Fibroblast of lung (primary cell): ENCODE measurements around the gene IDE.

Experiments
- EZH2 ChIP-seq: IDR thresholded peaks from 2 replicates; pipeline ENCODE4 v1.5.1; 2012; ENCODE audit warnings: low read length, control low read depth, mild to moderate bottlenecking; ENCODE audit errors: missing control alignments
- TF ChIP-seq, protein P1 (sequence below), 2 donors: IDR thresholded peaks in 1 of 2; conservative IDR thresholded peaks in 1 of 2; 1 replicate in 1 of 2; 2 replicates in 1 of 2; pipeline ENCODE4 v1.5.1; 2011 to 2012; ENCODE audit warnings: low read length in 2 of 2, control low read depth in 1 of 2, inconsistent platforms in 1 of 2, low read depth in 1 of 2, mild to moderate bottlenecking in 1 of 2

DNA sequence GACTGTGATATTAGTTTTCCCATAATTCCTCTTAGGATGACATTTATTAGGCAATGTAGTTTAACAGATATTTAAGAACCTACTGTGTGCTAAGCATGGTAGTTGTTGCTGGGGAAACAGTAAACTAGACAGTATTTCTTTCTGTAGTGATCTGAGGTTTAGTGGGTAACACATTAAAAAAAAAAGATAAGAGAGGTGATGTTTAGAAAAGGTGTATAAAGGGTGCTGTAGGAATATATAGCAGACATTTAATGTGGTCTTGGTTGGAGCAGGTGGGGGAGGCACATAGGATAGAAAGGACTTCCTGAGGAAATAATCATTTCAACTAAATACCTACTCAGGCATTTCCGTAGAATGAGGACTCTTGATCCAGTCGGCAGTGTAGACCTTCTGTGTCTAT is 30.9 kb upstream of the IDE start:
- TF ChIP-seq, protein P1, sequence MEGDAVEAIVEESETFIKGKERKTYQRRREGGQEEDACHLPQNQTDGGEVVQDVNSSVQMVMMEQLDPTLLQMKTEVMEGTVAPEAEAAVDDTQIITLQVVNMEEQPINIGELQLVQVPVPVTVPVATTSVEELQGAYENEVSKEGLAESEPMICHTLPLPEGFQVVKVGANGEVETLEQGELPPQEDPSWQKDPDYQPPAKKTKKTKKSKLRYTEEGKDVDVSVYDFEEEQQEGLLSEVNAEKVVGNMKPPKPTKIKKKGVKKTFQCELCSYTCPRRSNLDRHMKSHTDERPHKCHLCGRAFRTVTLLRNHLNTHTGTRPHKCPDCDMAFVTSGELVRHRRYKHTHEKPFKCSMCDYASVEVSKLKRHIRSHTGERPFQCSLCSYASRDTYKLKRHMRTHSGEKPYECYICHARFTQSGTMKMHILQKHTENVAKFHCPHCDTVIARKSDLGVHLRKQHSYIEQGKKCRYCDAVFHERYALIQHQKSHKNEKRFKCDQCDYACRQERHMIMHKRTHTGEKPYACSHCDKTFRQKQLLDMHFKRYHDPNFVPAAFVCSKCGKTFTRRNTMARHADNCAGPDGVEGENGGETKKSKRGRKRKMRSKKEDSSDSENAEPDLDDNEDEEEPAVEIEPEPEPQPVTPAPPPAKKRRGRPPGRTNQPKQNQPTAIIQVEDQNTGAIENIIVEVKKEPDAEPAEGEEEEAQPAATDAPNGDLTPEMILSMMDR (conservative IDR thresholded peaks at IDR 0.05 in 1 of 2, IDR thresholded peaks at IDR 0.05 in 1 of 2; ENCODE audit: low read depth in 1 of 2, low read length in 2 of 2) = no peak
- no peak for TF ChIP-seq EZH2
